LNCAP (cell line): Measurements from ENCODE around the gene RNF41.

Experiments used
- TF ChIP-seq, protein P1 (sequence below): fragments of 450-650 bp; IDR thresholded peaks from 2 replicates; pipeline ENCODE4 v1.5.1; 2017; ENCODE audit warnings: mild to moderate bottlenecking

The RNF41 gene

DNA sequence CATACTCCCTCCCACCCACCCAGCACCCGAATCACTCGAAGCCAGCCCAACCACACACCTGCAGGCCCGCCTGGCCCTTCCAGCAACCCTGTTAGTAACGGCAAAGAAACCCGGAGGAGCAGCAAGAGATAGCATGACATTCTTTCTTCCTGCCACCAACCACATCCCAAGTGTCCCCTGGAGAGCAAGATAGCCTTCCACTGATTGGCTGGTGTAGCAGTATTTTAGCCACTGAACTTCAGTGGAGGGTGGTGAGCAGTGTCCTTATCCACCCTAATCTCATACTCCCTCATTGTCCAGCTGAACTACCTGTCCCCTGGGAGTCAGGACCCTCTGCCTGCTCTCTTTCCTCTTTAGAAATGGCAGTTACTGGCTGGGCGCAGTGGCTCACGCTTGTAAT lies 7.4 kb upstream of the RNF41 start:
- TF ChIP-seq, protein P1, sequence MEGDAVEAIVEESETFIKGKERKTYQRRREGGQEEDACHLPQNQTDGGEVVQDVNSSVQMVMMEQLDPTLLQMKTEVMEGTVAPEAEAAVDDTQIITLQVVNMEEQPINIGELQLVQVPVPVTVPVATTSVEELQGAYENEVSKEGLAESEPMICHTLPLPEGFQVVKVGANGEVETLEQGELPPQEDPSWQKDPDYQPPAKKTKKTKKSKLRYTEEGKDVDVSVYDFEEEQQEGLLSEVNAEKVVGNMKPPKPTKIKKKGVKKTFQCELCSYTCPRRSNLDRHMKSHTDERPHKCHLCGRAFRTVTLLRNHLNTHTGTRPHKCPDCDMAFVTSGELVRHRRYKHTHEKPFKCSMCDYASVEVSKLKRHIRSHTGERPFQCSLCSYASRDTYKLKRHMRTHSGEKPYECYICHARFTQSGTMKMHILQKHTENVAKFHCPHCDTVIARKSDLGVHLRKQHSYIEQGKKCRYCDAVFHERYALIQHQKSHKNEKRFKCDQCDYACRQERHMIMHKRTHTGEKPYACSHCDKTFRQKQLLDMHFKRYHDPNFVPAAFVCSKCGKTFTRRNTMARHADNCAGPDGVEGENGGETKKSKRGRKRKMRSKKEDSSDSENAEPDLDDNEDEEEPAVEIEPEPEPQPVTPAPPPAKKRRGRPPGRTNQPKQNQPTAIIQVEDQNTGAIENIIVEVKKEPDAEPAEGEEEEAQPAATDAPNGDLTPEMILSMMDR, result no peak

DNA sequence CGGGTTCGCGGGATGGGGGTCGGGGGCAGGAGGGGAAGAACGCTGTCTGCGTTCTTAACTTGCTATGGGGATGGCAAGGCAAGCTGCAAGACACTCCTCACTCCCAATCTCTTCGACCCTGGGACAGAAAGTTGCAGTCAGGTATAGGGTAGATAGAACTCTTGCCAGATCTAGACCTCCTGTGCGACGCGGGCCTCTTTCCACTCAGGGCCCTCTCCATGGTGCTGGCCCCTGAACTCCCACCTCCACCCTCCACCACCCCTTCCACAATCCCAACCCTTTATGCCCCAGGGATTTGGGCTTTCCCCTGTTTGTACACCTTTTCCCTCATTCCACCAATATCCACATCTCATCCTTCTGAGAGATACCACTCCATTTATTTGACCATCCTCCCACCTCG lies 3.2 kb upstream of the RNF41 start:
- TF ChIP-seq, protein P1, result no peak

DNA sequence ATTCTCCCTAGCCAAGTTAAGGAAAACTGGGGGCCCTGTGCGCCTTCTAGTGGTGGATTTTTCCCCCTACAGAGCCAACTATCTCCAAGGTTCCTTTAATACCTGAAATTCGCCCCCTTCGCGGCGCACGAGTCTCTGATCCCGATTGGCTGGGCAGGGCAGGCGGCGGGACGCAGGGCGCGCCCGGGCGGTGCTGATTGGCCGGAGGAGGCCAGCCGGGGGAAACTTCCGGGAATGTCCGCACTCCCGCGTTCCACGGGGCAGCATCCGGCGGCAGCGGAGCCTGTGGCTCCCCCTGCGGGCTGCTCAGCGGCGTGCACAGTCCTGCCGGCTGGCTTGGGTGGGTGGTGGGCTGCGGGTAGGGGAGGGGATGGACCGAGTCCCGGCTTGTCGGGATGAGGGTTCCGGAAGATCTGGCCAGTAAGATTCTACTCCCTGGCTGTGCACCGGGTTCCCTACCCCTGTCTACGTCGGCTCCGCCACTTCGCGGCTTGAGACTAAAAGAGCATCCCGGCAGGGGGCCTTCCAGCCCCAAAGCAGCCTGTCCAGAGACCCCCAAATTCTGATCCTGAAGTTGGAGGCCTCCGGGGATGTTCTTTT lies 2.5 kb upstream of the RNF41 start, which contains the start of gene NABP2:
Gene NABP2, plus strand, starts transcription at position 241 of the 600 bp plus-strand sequence. CDS start 515 bp downstream, outside the sequence.
- TF ChIP-seq, protein P1, result peak; percentile 96; the same call in 1 of the 2 replicates

DNA sequence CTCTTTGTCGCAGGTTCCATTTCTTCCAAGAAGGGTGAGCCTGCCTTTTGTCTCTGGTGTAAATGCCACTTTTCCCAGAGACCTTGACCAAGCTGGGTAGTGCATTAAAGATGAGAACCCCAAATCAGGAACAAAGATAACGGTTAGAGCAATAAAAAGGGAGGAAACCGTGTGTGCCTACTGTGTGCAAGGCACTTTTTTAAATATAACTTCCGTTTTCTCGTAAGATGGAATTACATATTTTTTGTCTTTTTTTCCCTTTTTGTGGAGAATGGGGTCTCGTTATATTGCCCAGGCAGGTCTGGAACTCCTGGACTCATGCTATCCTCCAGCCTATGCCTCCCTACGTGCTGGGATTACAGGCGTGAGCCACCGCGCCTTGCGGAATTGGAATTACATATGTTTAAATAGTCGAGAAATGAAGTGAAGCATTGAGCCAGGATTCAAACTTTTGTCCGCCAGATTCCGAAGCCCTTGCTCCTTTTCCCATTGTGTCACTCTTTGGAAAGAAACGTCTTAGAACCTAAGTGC lies 1.9 kb upstream of the RNF41 start:
- TF ChIP-seq, protein P1, result no peak

DNA sequence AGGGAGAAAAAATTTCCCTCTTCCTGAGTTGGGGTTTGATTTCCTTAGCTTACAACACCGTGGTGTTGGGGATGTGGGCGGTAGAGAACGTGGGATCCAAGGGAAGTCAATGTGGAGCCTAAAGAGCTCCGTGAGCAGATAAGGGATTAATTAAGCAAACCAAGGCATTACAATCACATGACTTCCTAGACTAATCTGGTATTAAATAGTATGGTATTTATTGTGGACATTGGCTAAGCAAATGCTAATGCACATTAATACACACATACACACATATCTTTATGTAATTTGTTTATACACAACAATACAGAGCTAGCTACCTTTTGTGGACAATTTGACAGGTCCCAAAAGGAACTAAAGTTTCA lies 791 bp upstream of the RNF41 start:
- TF ChIP-seq, protein P1, result no peak

DNA sequence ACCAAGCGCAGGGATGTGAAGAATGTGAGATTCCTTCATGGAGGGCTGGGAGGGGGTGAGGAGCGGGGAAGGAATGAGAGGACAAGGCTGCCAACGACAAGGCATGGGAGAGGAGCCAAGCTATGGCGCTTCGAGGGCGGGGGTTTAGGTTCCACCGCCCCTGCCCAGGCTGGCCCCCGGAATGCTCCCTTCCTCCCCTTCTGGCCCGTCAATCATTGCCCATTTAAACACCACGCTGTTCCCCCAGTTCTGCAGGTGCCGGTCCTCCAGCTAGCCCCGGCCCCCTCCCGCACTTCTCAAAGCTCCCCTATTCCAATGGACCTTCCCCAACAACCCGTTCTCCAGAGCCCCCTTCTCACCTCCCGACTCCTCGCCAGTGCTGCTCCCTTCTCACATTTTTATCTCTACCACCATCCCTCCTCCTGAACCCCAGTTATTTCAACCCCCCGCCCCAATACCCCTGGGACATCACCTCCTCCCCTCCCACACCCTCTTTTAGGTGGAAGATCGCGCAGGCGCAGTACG lies 428 bp downstream of the RNF41 start:
- TF ChIP-seq, protein P1, result no peak

DNA sequence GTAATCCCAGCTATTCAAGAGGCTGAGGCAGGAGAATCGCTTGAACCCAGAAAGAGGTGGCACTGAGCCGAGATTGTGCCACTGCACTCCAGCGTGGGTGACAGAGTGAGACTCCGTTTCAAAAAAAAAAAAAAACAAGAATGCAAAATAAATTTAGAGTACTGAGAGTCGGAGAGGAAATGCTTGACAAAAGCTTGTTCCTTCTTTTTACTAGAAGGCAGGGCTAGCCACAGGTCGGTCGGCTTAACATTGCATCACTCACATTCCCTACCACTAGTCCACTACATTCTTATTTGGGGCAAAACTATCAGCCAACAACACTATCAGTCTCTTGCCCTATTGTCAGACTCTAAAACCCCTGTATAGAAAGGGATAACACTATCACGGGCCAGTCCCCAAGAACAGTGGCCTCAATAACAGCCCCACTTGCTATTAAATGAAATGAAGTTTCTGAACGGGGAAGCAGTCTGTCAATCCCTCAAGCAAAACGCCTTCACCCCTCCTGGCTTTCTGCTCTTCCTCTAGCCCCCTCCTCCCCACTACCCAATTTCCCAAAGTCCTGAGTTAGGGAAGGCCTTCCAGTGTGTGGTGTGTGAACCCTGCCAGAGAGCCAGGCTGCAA lies 1.0 kb downstream of the RNF41 start:
- TF ChIP-seq, protein P1, result no peak
